T-helper 1 cell treated with Interleukin-12 subunit alpha and Interleukin-12 subunit beta and Interleukin-4 antibody, amounts not matched to agents 30 μg/mL and 1 μg/mL, for 36 hours (primary cell): ENCODE data around the gene AMIGO2.
"Not testable (repeated sequence)": the region's sequence is repeated elsewhere in the genome, so short reads cannot be mapped to it uniquely, and the experiment has no call there.

Experiments used
- H3K27ac Mint-ChIP-seq: one replicate; pipeline ENCODE4 v1.8.0; 2021; ENCODE audit warnings: mild to moderate bottlenecking, mixed read lengths
- H3K27me3 Mint-ChIP-seq: one replicate; pipeline ENCODE4 v1.8.0; 2021; ENCODE audit warnings: low read depth, mixed read lengths
- H3K36me3 Mint-ChIP-seq: one replicate; pipeline ENCODE4 v1.8.0; 2021; ENCODE audit warnings: low read depth, mixed read lengths
- H3K4me1 Mint-ChIP-seq: one replicate; pipeline ENCODE4 v1.8.0; 2021; ENCODE audit warnings: low read depth, mixed read lengths
- H3K4me3 Mint-ChIP-seq: one replicate; pipeline ENCODE4 v1.8.0; 2021; ENCODE audit warnings: mild to moderate bottlenecking, moderate library complexity, mixed read lengths
- H3K9me3 Mint-ChIP-seq: one replicate; pipeline ENCODE4 v1.8.0; 2021; ENCODE audit warnings: mixed read lengths

Gene AMIGO2, protein sequence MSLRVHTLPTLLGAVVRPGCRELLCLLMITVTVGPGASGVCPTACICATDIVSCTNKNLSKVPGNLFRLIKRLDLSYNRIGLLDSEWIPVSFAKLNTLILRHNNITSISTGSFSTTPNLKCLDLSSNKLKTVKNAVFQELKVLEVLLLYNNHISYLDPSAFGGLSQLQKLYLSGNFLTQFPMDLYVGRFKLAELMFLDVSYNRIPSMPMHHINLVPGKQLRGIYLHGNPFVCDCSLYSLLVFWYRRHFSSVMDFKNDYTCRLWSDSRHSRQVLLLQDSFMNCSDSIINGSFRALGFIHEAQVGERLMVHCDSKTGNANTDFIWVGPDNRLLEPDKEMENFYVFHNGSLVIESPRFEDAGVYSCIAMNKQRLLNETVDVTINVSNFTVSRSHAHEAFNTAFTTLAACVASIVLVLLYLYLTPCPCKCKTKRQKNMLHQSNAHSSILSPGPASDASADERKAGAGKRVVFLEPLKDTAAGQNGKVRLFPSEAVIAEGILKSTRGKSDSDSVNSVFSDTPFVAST

DNA sequence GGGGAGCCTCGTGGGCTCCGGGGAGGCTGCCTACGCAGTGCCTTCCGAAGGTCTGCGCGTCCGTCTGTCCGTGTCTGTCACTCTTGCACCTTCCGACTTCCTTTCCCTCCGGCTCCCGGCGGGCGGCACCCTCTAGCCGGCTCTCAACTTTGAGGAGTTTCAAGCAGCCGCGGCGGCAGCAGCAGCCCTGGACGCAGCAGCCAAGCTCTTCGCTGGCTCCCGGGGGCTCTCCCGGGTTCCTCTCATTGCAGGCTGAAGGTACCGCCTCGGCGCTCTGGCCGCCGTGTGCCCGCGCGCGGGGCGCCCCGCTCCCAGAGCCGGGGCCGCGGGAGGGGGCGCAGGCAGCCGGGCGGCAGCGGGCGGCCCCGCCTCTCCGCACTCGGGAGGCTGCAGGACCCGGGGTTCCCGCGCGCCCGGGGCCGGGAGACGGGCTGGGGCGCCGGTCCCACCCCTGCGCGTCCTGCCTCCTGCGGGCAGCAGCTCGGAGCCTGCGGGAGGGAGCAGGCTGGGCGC is at the start of gene AMIGO2, which contains the start of gene PCED1B:
TSS of gene AMIGO2 (minus strand) at position 492 of the 513 bp plus-strand sequence. CDS start 957 bp downstream, outside the sequence.
TSS of gene PCED1B (plus strand) at position 154 of the 513 bp plus-strand sequence. CDS start 155,443 bp downstream, outside the sequence.
- Mint-ChIP-seq H3K4me1 (peaks cover 56% of the 10 kb centered on the region), H3K27me3 (peaks cover 6% of the 10 kb centered on the region), H3K36me3 (peaks cover 2% of the 10 kb centered on the region), H3K9me3 (no peaks in the 10 kb centered on the region), H3K4me3 (peak within 1 kb of the TSS; percentile 93), H3K27ac (peak within 1 kb of the TSS; percentile 81)

DNA sequence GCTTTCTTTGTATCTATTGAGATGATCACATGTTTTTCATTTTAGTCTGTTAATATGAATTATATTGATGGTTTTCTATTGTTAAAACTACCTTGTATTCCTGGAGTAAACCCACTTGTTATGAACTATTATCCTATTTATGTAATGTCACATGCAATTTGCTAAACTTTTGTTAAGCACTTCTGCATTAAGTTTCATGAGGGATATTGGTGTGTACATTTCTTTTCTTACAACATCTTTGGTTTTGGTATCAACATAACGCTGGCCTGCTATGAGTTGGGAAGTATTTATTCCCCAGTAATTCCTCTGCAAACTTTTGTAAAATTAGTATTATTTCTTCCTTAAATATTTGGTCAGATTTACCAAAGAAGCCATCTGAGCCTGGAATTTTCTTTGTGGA is 46.5 kb upstream of the AMIGO2 start:
- Mint-ChIP-seq H3K36me3 (peaks cover 12% of the 10 kb centered on the region), H3K4me3 (no peak overlapping the region), H3K27me3 (no peaks in the 10 kb centered on the region), H3K27ac (no peak overlapping the region), H3K4me1 (peaks cover 3% of the 10 kb centered on the region), H3K9me3 (no peaks in the 10 kb centered on the region)

DNA sequence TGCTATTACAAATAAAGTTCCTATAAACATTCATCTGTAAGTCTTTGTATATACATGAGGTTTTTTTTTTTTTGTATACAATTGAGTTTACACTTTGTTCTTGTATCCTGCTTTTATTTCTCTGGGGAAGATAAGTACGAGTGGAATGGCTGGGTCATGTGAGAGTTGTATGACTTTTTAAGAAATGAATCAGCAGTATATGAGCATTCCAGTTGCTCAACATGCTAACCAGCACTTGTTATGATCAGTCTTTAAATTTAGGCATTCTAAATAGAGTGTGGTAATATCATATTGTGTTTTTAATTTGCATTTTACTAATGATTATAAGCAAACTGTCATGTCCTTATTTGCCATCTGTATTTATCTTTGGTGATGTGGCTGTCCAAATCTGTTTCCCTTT is 44.7 kb upstream of the AMIGO2 start:
- Mint-ChIP-seq H3K27me3 (no peaks in the 10 kb centered on the region), H3K36me3 (peaks cover 11% of the 10 kb centered on the region), H3K4me1 (peaks cover 7% of the 10 kb centered on the region), H3K4me3 (no peak overlapping the region), H3K9me3 (no peaks in the 10 kb centered on the region), H3K27ac (no peak overlapping the region)

DNA sequence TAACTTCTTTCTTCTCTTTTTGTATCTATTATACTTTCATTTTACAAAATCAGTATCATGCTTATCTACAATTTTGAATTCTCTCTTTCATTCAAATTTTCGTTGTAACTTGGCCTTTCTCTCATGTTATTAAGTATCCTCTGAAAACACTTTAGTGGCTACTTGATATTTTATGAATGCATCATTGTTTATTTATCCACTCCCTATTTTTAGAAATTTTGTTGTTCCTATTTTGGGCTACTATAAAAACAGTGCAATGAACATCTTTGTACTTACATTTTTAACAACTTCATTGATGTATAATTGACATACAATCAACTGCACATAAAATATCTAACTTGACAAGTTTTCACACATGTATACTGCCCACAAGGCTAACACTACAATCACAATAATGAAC is 44.0 kb upstream of the AMIGO2 start:
- Mint-ChIP-seq H3K4me1 (peaks cover 7% of the 10 kb centered on the region), H3K36me3 (peaks cover 10% of the 10 kb centered on the region), H3K27ac (no peak overlapping the region), H3K4me3 (no peak overlapping the region), H3K27me3 (no peaks in the 10 kb centered on the region), H3K9me3 (peaks cover 2% of the 10 kb centered on the region)

DNA sequence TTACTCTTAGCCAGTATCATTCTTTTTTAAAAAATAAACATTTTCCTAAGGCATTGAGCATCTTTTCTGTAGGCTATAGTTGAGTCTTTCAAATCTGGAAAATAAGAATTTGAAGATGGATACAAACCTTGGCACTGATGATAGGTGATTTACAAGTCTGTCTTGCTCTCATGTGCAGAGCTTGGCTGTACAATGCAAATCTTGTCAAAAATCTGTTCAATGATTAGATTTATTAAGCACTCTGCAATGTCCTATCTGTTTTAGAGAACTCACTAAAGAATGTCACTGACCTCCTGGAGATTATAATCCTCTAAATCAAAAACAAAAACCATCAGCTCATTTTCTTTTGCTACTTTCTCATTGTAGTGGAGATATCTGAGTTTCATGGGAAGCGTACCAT is 42.8 kb upstream of the AMIGO2 start:
- Mint-ChIP-seq H3K9me3 (peaks cover 8% of the 10 kb centered on the region), H3K36me3 (peaks cover 21% of the 10 kb centered on the region), H3K4me1 (peaks cover 7% of the 10 kb centered on the region), H3K27ac (no peak overlapping the region), H3K4me3 (no peak overlapping the region), H3K27me3 (no peaks in the 10 kb centered on the region)

DNA sequence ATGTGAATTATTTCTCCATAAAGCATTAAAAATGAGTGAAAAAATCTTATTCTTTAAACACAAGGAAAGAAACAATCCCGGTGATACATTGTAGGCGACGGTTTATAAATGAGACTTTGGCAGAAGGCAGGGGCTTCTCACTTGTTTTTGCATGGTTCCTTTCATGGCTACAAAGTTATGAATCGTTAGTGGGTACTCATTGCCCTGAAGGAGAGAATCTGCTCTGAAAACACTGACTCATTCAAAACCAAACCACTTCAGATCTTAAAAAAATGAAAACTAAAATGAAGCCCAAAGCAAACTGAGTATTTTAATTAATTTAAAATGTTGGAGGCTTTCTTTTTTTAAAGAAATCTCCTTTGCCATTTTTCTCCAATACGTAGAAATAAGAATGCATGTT is 41.4 kb upstream of the AMIGO2 start:
- H3K4me1 Mint-ChIP-seq = peaks cover 7% of the 10 kb centered on the region
- H3K4me3 Mint-ChIP-seq = no peak overlapping the region

DNA sequence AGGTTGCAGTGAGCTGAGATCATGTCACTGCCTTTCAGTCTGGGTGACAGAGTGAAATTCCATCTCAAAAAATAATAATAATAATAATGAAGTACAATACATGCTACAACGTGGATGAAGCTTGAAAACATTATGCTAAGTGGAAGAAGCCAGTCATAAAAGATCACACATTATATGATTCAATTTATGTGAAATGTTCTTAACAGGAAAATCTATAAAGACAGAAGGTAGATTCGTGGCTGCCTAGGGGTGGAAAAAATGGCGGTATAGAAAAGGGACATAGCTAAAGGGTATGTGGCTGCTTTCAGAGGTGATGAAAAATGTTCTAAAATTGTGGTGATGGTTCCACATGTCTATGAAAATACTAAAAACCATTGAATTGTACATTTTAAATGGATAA is 41.0 kb upstream of the AMIGO2 start:
- no peak overlapping the region for H3K4me3 Mint-ChIP-seq
- peaks cover 8% of the 10 kb centered on the region for H3K9me3 Mint-ChIP-seq
- peaks cover 22% of the 10 kb centered on the region for H3K36me3 Mint-ChIP-seq
- H3K27ac Mint-ChIP-seq = no peak overlapping the region
- no peaks in the 10 kb centered on the region for H3K27me3 Mint-ChIP-seq
- peaks cover 7% of the 10 kb centered on the region for H3K4me1 Mint-ChIP-seq

More for the DNA sequence above, 41.4 kb upstream of the AMIGO2 start:
- Mint-ChIP-seq H3K9me3 (peaks cover 8% of the 10 kb centered on the region), H3K36me3 (peaks cover 22% of the 10 kb centered on the region), H3K27me3 (no peaks in the 10 kb centered on the region), H3K27ac (no peak overlapping the region)

DNA sequence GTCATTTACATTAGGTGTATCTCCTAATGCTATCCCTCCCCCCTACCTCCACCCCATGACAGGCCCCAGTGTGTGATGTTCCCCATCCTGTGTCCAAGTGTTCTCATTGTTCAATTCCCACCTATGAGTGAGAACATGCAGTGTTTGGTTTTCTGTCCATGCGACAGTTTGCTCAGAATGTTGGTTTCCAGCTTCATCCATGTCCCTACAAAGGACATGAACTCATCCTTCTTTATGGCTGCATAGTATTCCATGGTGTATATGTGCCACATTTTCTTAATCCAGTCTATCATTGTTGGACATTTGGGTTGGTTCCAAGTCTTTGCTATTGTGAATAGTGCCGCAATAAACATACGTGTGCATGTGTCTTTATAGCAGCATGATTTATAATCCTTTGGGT is 37.5 kb upstream of the AMIGO2 start:
- H3K4me3 Mint-ChIP-seq, H3K27ac Mint-ChIP-seq, H3K27me3 Mint-ChIP-seq, H3K9me3 Mint-ChIP-seq: not testable (repeated sequence)
- H3K36me3 Mint-ChIP-seq = peaks cover 18% of the 10 kb centered on the region
- peaks cover 12% of the 10 kb centered on the region for H3K4me1 Mint-ChIP-seq

DNA sequence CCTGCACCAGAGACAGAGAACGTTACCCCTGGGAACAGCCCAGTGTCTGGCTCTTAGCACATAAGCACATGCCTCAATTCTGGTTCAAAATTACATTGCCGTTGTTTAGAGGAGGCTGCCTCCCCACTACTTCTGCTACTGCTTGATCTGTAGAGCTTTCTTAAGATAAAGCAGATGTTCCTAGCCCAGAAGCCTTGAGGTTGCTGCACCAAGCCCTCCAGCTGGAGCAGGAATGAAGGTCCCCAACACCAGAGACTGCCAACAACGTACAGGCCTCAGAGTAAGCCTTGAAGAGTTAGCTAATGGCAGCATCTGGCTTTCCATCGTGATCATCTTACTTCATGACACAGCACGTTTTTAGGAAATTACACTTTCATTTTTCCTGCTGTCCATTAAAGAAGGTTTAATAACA is 34.7 kb upstream of the AMIGO2 start:
- Mint-ChIP-seq H3K4me1 (peaks cover 23% of the 10 kb centered on the region), H3K36me3 (peaks cover 25% of the 10 kb centered on the region), H3K27ac (no peak overlapping the region), H3K4me3 (no peak overlapping the region), H3K27me3 (no peaks in the 10 kb centered on the region), H3K9me3 (peaks cover 8% of the 10 kb centered on the region)

DNA sequence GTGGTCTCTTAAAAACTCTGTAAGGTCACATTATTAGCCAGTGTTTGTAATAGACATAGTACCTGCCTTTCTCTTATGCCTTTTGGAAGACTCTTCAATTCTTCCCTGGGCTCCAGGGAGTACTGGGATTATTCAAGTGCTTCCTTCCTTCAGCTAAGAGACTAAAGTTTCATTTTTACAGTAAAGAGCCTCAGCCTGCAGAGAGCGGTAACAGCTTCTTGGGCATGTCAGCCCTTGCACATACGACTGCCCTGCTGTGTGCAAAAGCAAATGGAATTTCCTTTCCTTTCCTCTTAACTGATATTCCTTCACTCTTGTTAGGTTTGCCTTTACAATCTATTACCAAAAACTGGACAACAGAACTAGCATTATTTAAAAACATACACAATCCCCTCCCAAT is 32.9 kb upstream of the AMIGO2 start:
- H3K9me3 Mint-ChIP-seq = no peaks in the 10 kb centered on the region
- H3K4me3 Mint-ChIP-seq = no peak overlapping the region
- no peaks in the 10 kb centered on the region for H3K27me3 Mint-ChIP-seq
- H3K4me1 Mint-ChIP-seq = peaks cover 23% of the 10 kb centered on the region
- no peak overlapping the region for H3K27ac Mint-ChIP-seq
- H3K36me3 Mint-ChIP-seq = peaks cover 22% of the 10 kb centered on the region

DNA sequence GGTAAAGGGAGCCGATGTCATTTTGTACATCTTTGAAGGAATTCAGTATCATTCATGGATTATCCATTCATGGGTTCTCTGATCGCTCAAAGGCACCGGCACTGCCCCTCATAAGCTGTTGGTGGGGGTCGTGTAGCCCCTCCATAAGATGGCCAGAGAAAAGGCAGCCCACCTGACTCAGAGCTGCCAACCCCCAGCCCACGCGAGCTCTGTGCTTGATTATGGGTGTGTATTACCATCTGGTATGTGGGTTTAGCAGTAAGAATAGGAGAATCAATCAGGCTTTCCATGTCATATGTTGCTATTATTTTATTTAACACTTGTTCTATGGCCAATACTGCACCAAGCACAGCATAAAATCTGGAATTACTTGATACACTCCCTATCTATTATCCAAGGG is 32.1 kb upstream of the AMIGO2 start:
- no peak overlapping the region for H3K4me3 Mint-ChIP-seq
- no peaks in the 10 kb centered on the region for H3K27me3 Mint-ChIP-seq
- no peaks in the 10 kb centered on the region for H3K9me3 Mint-ChIP-seq
- peaks cover 22% of the 10 kb centered on the region for H3K36me3 Mint-ChIP-seq
- H3K4me1 Mint-ChIP-seq = peaks cover 23% of the 10 kb centered on the region
- H3K27ac Mint-ChIP-seq = no peak overlapping the region

DNA sequence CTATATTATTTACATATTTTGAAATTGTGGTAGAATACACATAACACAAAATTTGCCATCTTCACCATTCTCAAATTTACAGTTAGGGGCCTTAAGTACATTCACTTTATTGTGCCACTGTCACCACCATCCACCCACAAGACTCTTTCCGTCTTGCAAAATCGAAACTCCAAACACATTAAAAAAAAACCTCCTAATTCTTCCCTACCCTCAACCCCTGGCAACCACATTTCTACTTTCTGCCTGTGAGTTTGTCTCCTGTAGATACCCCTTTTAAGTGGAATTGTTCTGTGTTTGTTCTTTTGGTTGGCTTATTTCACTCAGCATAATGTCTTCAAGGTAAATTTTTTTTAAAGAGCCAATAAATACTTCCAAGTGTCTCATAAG is 31.6 kb upstream of the AMIGO2 start:
- Mint-ChIP-seq H3K9me3 (no peaks in the 10 kb centered on the region), H3K36me3 (peaks cover 25% of the 10 kb centered on the region), H3K27me3 (no peaks in the 10 kb centered on the region), H3K4me3 (no peak overlapping the region), H3K27ac (no peak overlapping the region), H3K4me1 (peaks cover 23% of the 10 kb centered on the region)

DNA sequence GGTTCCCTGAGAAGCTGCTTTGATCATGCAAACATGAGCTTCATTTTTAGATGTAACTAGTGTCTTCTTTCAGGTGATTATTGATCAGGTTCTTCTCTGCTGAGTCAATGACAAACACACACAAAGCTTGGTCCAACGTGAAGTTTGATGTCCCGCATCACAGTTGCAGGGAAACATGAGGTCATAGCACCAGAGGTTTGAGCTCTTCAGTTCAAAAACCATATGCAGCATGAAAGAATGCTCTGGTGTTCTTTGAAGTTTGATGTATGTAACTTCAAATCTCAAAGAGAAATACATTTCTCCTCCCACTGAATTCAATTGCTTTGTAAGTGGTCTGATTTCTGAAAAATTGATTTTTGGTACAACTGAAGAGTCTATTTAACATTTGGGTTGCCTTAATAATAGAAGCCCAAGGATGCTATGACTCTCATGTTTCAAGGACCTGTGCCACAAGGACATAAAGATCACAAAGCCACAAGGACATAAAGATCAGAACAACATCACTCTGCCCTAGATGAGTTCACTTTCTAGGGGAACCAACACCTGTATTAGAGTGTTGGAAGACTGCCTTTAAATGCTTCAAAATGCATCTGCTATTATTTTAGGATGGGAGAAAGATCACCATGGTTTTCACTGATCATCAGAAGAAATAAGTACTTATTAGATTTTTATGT is 31.1 kb upstream of the AMIGO2 start:
- Mint-ChIP-seq H3K9me3 (no peaks in the 10 kb centered on the region), H3K27ac (no peak overlapping the region), H3K36me3 (peaks cover 25% of the 10 kb centered on the region), H3K4me1 (peaks cover 23% of the 10 kb centered on the region), H3K27me3 (no peaks in the 10 kb centered on the region), H3K4me3 (no peak overlapping the region)

DNA sequence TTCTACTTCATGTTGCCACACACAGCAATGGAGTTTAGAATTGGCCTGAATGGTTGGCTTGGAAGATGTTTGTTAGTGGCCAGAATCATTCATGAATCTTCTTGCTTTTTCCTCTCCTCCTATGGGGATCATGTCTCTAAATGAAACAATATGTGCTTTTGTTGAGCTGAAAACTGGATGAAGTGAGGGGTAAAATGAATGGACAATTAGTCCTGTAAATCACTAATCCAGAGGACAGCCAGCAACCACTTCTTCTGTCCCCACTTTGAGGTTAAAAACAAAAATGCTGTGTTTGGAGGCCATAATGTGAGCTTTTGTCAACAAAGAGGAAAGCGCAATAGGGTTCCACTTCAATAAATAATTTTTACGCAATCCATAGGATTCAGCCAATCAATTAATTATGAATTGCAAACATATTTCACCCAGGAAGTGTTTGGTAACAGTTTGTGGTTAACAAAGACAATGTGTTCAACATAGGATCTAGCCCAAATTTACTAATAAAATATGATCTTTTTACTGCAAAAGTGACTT is 30.3 kb upstream of the AMIGO2 start:
- Mint-ChIP-seq H3K36me3 (peaks cover 25% of the 10 kb centered on the region), H3K27ac (no peak overlapping the region), H3K27me3 (no peaks in the 10 kb centered on the region), H3K4me1 (peaks cover 23% of the 10 kb centered on the region), H3K9me3 (no peaks in the 10 kb centered on the region), H3K4me3 (no peak overlapping the region)
